Smooth muscle cell (in vitro differentiated cells): ENCODE results near the gene RNF112. TPM values are rescaled to one million over a fixed set of nuclear protein-coding genes. Genes with fewer than 3 reads are reported as not detected.

Source experiments
- DNase-seq: peaks from one replicate; lab custom pipeline; 2025; ENCODE audit not compliant: unreplicated experiment; lab: John Stamatoyannopoulos, UW
- H2AFZ ChIP-seq: fragments of 200-600 bp; sonication (generic); 2 replicates; pipeline ENCODE4 v1.6.0; 2016; ENCODE audit warnings: antibody characterized with exemption, low read depth, mild to moderate bottlenecking
- H3F3A ChIP-seq: fragments of 200-600 bp; sonication (generic); 2 replicates; pipeline ENCODE4 v1.6.0; 2017; ENCODE audit warnings: antibody characterized with exemption, low read depth
- H3K27ac ChIP-seq: fragments of 200-600 bp; sonication (generic); 2 replicates; pipeline ENCODE4 v1.5.1; 2016; ENCODE audit warnings: low read depth, mild to moderate bottlenecking
- H3K27me3 ChIP-seq: fragments of 200-600 bp; sonication (generic); 2 replicates; pipeline ENCODE4 v1.6.1; 2016; ENCODE audit warnings: low read depth, mild to moderate bottlenecking
- H3K36me3 ChIP-seq: fragments of 200-600 bp; sonication (generic); 2 replicates; pipeline ENCODE4 v1.5.1; 2016; ENCODE audit warnings: low read depth
- H3K4me1 ChIP-seq: fragments of 200-600 bp; sonication (generic); 2 replicates; pipeline ENCODE4 v1.5.1; 2016; ENCODE audit warnings: low read depth
- H3K4me2 ChIP-seq: fragments of 200-600 bp; sonication (generic); 2 replicates; pipeline ENCODE4 v1.6.0; 2016; ENCODE audit warnings: mild to moderate bottlenecking
- H3K4me3 ChIP-seq: fragments of 200-600 bp; sonication (generic); 2 replicates; pipeline ENCODE4 v1.5.1; 2016; ENCODE audit warnings: mild to moderate bottlenecking
- H3K79me2 ChIP-seq: fragments of 200-600 bp; sonication (generic); 2 replicates; pipeline ENCODE4 v1.6.0; 2016; ENCODE audit warnings: low read depth, mild to moderate bottlenecking
- H3K9ac ChIP-seq: fragments of 200-600 bp; sonication (generic); 2 replicates; pipeline ENCODE4 v1.6.0; 2016; ENCODE audit warnings: low read depth
- H3K9me3 ChIP-seq: fragments of 200-600 bp; sonication (generic); replicated peaks from 2 replicates; pipeline ENCODE4 v1.5.1; 2016; ENCODE audit warnings: low read depth
- H4K20me1 ChIP-seq: fragments of 200-600 bp; sonication (generic); 2 replicates; pipeline ENCODE4 v1.6.0; 2016; ENCODE audit warnings: low read depth
- WGBS: methylation state at CpG from one replicate; pipeline ENCODE4 v1.1.7; 2016; ENCODE audit warnings: low lambda C conversion rate; 5-methylcytosine and 5-hydroxymethylcytosine counted together
- polyA plus RNA-seq: library from polyadenylated mRNA; unstranded; fragments of >200 nt; fragmentation: Nextera tagmentation; extraction: Ambion mirVana; gene quantifications from 2 replicates; pipeline ENCODE4 v1.2.1, GENCODE V29; 2016
- total RNA-seq: library from RNA; depleted of rRNA; stranded (reverse); fragments of >200 nt; gene quantifications from 2 replicates; pipeline ENCODE4 v1.2.3, GENCODE V29; 2014
- TF ChIP-seq, protein P1 (sequence below): fragments of 200-600 bp; sonication (generic); IDR thresholded peaks from 2 replicates; pipeline ENCODE4 v1.5.1; 2017; ENCODE audit warnings: borderline replicate concordance, mild to moderate bottlenecking, antibody characterized with exemption; ENCODE audit not compliant: insufficient read depth, poor library complexity, severe bottlenecking

RNF112 gene
- total and polyA plus RNA-seq, 2 experiments from 2014 or later = 4.6 to 7.2 TPM

DNA sequence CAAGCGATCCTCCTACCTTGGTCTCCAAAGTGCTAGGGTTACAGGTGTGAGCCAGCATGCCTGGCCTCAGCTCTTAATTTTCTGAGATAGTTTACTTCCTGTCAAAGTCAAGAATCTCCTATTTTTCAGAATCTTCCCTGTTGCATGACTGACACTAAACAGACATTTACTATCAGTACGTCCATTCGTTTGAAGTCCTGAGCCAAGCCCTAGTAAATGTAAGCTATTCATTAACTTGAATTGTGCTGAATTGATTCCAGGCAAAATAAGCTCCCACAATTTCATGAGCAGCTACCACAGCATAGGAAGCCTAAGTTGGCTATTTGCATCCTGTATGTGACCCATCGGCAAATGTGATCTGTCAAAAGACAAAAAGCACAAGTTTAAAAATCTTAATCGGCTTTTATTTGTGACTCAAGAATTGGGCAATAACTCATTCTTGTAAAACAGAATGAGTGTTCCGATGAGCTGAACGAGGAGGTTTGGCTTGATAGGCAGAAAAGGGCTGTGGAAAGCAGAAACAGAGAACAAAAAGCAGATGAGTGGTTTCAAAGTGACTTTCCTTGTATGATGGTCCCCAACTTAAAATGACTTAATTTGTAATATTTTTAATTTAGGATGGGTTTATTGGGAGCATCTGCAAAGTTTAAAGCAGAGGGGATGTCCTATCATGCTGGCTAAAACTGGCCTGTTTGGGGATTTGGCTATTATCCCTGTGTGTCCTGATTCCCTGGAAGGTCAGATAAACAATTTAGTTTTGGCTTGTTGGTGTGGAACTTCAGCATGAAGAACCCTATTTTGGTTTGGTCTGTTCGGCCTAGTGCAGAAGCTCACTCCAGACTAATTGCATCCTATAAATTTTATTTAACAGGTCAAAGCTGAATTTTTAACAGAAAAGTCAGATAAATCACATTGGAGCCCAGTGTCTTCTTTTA lies 14.2 kb downstream of the RNF112 start:
- Histone ChIP-seq H3K36me3 (no peaks in the 10 kb centered on the region), H3K27ac (no peak overlapping the region), H3K79me2 (no peaks in the 10 kb centered on the region), H3K9ac (no peak overlapping the region), H3F3A (peaks cover 6% of the 10 kb centered on the region), H3K9me3 (no peaks in the 10 kb centered on the region), H3K4me3 (peak overlapping the region; percentile 4), H4K20me1 (no peaks in the 10 kb centered on the region), H2AFZ (no peak overlapping the region), H3K4me2 (peak overlapping the region; percentile 60), H3K27me3 (no peaks in the 10 kb centered on the region), H3K4me1 (no peaks in the 10 kb centered on the region)
- 27% methylated on average over 8 of the region's 8 CpGs for WGBS
- no peak for DNase-seq
- TF ChIP-seq, protein P1, sequence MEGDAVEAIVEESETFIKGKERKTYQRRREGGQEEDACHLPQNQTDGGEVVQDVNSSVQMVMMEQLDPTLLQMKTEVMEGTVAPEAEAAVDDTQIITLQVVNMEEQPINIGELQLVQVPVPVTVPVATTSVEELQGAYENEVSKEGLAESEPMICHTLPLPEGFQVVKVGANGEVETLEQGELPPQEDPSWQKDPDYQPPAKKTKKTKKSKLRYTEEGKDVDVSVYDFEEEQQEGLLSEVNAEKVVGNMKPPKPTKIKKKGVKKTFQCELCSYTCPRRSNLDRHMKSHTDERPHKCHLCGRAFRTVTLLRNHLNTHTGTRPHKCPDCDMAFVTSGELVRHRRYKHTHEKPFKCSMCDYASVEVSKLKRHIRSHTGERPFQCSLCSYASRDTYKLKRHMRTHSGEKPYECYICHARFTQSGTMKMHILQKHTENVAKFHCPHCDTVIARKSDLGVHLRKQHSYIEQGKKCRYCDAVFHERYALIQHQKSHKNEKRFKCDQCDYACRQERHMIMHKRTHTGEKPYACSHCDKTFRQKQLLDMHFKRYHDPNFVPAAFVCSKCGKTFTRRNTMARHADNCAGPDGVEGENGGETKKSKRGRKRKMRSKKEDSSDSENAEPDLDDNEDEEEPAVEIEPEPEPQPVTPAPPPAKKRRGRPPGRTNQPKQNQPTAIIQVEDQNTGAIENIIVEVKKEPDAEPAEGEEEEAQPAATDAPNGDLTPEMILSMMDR = no peak

DNA sequence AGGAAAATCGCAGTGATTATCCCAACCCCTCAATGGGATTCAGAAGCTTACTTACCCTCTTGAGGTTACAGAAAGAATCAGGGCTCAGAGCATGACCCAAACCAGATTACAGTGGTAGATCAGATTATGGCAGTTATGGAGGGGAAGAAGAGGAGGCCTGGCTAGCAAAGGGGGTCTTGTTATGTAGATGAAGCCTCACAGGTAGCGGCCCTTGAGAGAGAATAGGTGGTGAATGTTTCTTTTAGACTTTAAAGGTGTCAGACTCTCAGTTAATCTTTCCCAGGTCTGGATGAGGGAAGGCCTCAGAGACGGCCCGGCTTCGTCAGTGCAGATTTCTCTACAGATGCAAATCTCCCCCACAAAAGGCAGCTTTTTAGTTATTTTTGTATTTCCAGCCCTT lies 15.6 kb downstream of the RNF112 start:
- no peaks in the 10 kb centered on the region for H3K79me2 ChIP-seq
- H3K4me2 ChIP-seq = no peak overlapping the region
- no peaks in the 10 kb centered on the region for H4K20me1 ChIP-seq
- H3K9ac ChIP-seq = no peak overlapping the region
- TF ChIP-seq, protein P1 = no peak
- no peaks in the 10 kb centered on the region for H3K27me3 ChIP-seq
- H2AFZ ChIP-seq = no peak overlapping the region
- no peaks in the 10 kb centered on the region for H3K36me3 ChIP-seq
- no peak for DNase-seq
- no peak overlapping the region for H3K4me3 ChIP-seq
- WGBS = 88% methylated on average over 5 of the region's 5 CpGs
- H3F3A ChIP-seq = peaks cover 6% of the 10 kb centered on the region
- no peaks in the 10 kb centered on the region for H3K9me3 ChIP-seq
- no peak overlapping the region for H3K27ac ChIP-seq
- peaks cover 5% of the 10 kb centered on the region for H3K4me1 ChIP-seq

- H3K27me3 ChIP-seq = no peaks in the 10 kb centered on the region
- H3F3A ChIP-seq = no peaks in the 10 kb centered on the region
- no peaks in the 10 kb centered on the region for H3K9me3 ChIP-seq
- no peak overlapping the region for H3K9ac ChIP-seq
- no peak overlapping the region for H3K4me3 ChIP-seq
- H3K36me3 ChIP-seq = no peaks in the 10 kb centered on the region
- H3K4me2 ChIP-seq = no peak overlapping the region
- no peak overlapping the region for H3K27ac ChIP-seq
- peaks cover 34% of the 10 kb centered on the region for H3K4me1 ChIP-seq
- TF ChIP-seq, protein P1 = no peak
- 98% methylated on average over 3 of the region's 3 CpGs for WGBS
- no peak for DNase-seq
- H3K79me2 ChIP-seq = no peaks in the 10 kb centered on the region
- H2AFZ ChIP-seq = no peak overlapping the region
- H4K20me1 ChIP-seq = no peaks in the 10 kb centered on the region
Observed at GRCh38 chr17:19431691-19432090, 20.7 kb downstream of the RNF112 start.
